H1 (cell line): ENCODE results near the gene CPNE8. TPM values are rescaled to one million over a fixed set of nuclear protein-coding genes. Genes with fewer than 3 reads are reported as not detected.

ENCODE experiments used
- CTCF ChIA-PET: fragments of 300-600 bp; sonication (Branson Sonifier 250); formaldehyde crosslinking; loops from one replicate; lab custom pipeline; 2021; ENCODE audit not compliant: partially characterized antibody; lab: Charles Lee
- POLR2A ChIA-PET: fragments of 300-600 bp; sonication (Branson Sonifier 250); formaldehyde crosslinking; loops from one replicate; lab custom pipeline; 2021; ENCODE audit warnings: inconsistent platforms; ENCODE audit not compliant: partially characterized antibody; lab: Charles Lee
- DNase-seq, 2 experiments: peaks; one replicate each; pipeline versions ENCODE4 v3.0.0 to v3.0.0-alpha.2; 2010 to 2022; ENCODE audit warnings: low spot score in 2 of 2, low read depth in 1 of 2, mixed read lengths in 1 of 2
- FAIRE-seq: peaks from 2 replicates; lab custom pipeline; 2011; peaks lifted over from hg19 to GRCh38; lab: Jason Lieb, UNC
- H2AFZ ChIP-seq: 2 replicates; pipeline ENCODE4 v1.8.1; 2012; ENCODE audit warnings: low read length, inconsistent platforms
- H2AK5ac ChIP-seq: 2 replicates; pipeline ENCODE4 v1.6.1; 2013; ENCODE audit warnings: low read depth, low read length
- H2BK120ac ChIP-seq: replicated peaks from 2 replicates; pipeline ENCODE3; 2013; ENCODE audit warnings: low read depth, low read length, inconsistent platforms
- H2BK12ac ChIP-seq: 2 replicates; pipeline ENCODE4 v1.6.1; 2013; ENCODE audit warnings: low read depth, low read length
- H2BK15ac ChIP-seq: 2 replicates; pipeline ENCODE4 v1.6.1; 2013; ENCODE audit warnings: low read length
- H2BK20ac ChIP-seq: 2 replicates; pipeline ENCODE4 v1.6.1; 2013; ENCODE audit warnings: low read length
- H2BK5ac ChIP-seq: 2 replicates; pipeline ENCODE4 v1.6.1; 2013; ENCODE audit warnings: low read depth, low read length
- H3K14ac ChIP-seq: 2 replicates; pipeline ENCODE4 v1.6.1; 2013; ENCODE audit warnings: inconsistent platforms; ENCODE audit not compliant: insufficient read length
- H3K18ac ChIP-seq: 2 replicates; pipeline ENCODE4 v1.6.1; 2013; ENCODE audit warnings: low read length; ENCODE audit errors: extremely low read depth
- H3K23ac ChIP-seq: 2 replicates; pipeline ENCODE4 v1.6.1; 2013; ENCODE audit warnings: inconsistent platforms; ENCODE audit not compliant: insufficient read length
- H3K23me2 ChIP-seq: 2 replicates; pipeline ENCODE4 v1.6.1; 2013; ENCODE audit warnings: low read depth, low read length
- H3K27ac ChIP-seq: 2 replicates; pipeline ENCODE4 v1.6.1; 2011; ENCODE audit warnings: low read depth, low read length, inconsistent platforms
- H3K27me3 ChIP-seq, 4 experiments: replicated peaks in 1 of 4; 1 replicate in 1 of 4; 2 replicates in 3 of 4; pipeline versions ENCODE4 v1.6.1 to v1.8.1; 2011 to 2013; ENCODE audit warnings: low read length in 3 of 4, mild to moderate bottlenecking in 3 of 4, inconsistent platforms in 2 of 4, mixed read lengths in 2 of 4, moderate library complexity in 1 of 4; ENCODE audit not compliant: control insufficient read depth in 3 of 4, insufficient read depth in 3 of 4; ENCODE audit errors: extremely low read depth in 1 of 4
- H3K36me3 ChIP-seq, 4 experiments: 2 replicates each; pipeline versions ENCODE4 v1.6.1 to v1.8.1; 2011 to 2013; ENCODE audit warnings: mild to moderate bottlenecking in 4 of 4, low read length in 3 of 4, moderate library complexity in 2 of 4, control low read depth in 1 of 4, inconsistent platforms in 1 of 4; ENCODE audit not compliant: insufficient read depth in 4 of 4, control insufficient read depth in 2 of 4
- H3K4ac ChIP-seq: replicated peaks from 2 replicates; pipeline ENCODE3; 2013; ENCODE audit warnings: low read length, low read depth, mixed read lengths, inconsistent platforms; ENCODE audit not compliant: insufficient read length
- H3K4me1 ChIP-seq, 4 experiments: replicated peaks in 1 of 4; 1 replicate in 1 of 4; 2 replicates in 3 of 4; pipeline versions ENCODE4 v1.6.1 to v1.8.1; 2011 to 2013; ENCODE audit warnings: low read length in 3 of 4, inconsistent platforms in 2 of 4, mixed read lengths in 1 of 4; ENCODE audit not compliant: insufficient read depth in 4 of 4, control insufficient read depth in 3 of 4
- H3K4me2 ChIP-seq, 2 experiments: 2 replicates each; pipeline versions ENCODE4 v1.6.1 to v1.8.1; 2011 to 2013; ENCODE audit warnings: low read depth in 2 of 2, low read length in 2 of 2, control low read depth in 1 of 2, inconsistent platforms in 1 of 2, mild to moderate bottlenecking in 1 of 2; ENCODE audit not compliant: insufficient read depth in 1 of 2
- H3K4me3 ChIP-seq, 4 experiments: fragments of 200-600, 300-600 bp in 1 of 4; sonication (generic), shearing (Covaris generic), sonication (Bioruptor Twin) in 1 of 4; 2 replicates each; pipeline versions ENCODE4 v1.5.1 to v1.8.1; 2011 to 2016; ENCODE audit warnings: low read length in 4 of 4, low read depth in 3 of 4, control low read depth in 2 of 4, inconsistent platforms in 2 of 4, mild to moderate bottlenecking in 2 of 4, mixed read lengths in 1 of 4, moderate library complexity in 1 of 4; ENCODE audit not compliant: insufficient read depth in 2 of 4; ENCODE audit errors: extremely low read depth in 1 of 4
- H3K56ac ChIP-seq: replicated peaks from 2 replicates; pipeline ENCODE3; 2013; ENCODE audit warnings: low read depth, mild to moderate bottlenecking, mixed read lengths, low read length, inconsistent platforms; ENCODE audit not compliant: insufficient read length
- H3K79me1 ChIP-seq: 2 replicates; pipeline ENCODE4 v1.6.1; 2013; ENCODE audit warnings: low read depth, low read length, control low read depth
- H3K79me2 ChIP-seq, 2 experiments: 2 replicates each; pipeline versions ENCODE4 v1.6.1 to v1.8.1; 2012 to 2013; ENCODE audit warnings: low read length in 2 of 2, mild to moderate bottlenecking in 2 of 2, inconsistent platforms in 1 of 2; ENCODE audit not compliant: insufficient read depth in 2 of 2, control insufficient read depth in 1 of 2
- H3K9ac ChIP-seq, 4 experiments: replicated peaks in 1 of 4; 1 replicate in 1 of 4; 2 replicates in 3 of 4; pipeline versions ENCODE4 v1.6.1 to v1.8.1; 2011 to 2013; ENCODE audit warnings: low read depth in 3 of 4, low read length in 3 of 4, control low read depth in 2 of 4, mild to moderate bottlenecking in 2 of 4, moderate library complexity in 2 of 4, inconsistent platforms in 1 of 4; ENCODE audit errors: extremely low read depth in 1 of 4
- H3K9me3 ChIP-seq, 2 experiments: 2 replicates each; pipeline versions ENCODE4 v1.6.1 to v1.8.1; 2012 to 2013; ENCODE audit warnings: mild to moderate bottlenecking in 2 of 2, moderate library complexity in 2 of 2, control low read depth in 1 of 2, inconsistent platforms in 1 of 2, low read depth in 1 of 2, low read length in 1 of 2, mixed read lengths in 1 of 2; ENCODE audit not compliant: insufficient read depth in 2 of 2
- H4K20me1 ChIP-seq, 2 experiments: replicated peaks in 1 of 2; 2 replicates each; pipeline versions ENCODE3 to v1.8.1; 2011 to 2013; ENCODE audit warnings: inconsistent platforms in 2 of 2, low read length in 2 of 2, mild to moderate bottlenecking in 1 of 2; ENCODE audit not compliant: insufficient read depth in 2 of 2, control insufficient read depth in 1 of 2
- H4K5ac ChIP-seq: 2 replicates; pipeline ENCODE4 v1.6.1; 2013; ENCODE audit warnings: low read length, low read depth, mixed read lengths, inconsistent platforms; ENCODE audit not compliant: insufficient read length
- H4K8ac ChIP-seq: 2 replicates; pipeline ENCODE4 v1.8.0; 2013; ENCODE audit warnings: mild to moderate bottlenecking, moderate library complexity, low read length, inconsistent platforms; ENCODE audit not compliant: insufficient read depth; ENCODE audit errors: extremely low read depth
- H4K91ac ChIP-seq: replicated peaks from 2 replicates; pipeline ENCODE3; 2013; ENCODE audit warnings: low read length, mixed read lengths, inconsistent platforms; ENCODE audit not compliant: insufficient read length
- BACH1 ChIP-seq: IDR thresholded peaks from 2 replicates; pipeline ENCODE4 v1.6.1; 2012; ENCODE audit warnings: low read length, improper control_type of control experiment
- BRCA1 ChIP-seq: IDR thresholded peaks from 2 replicates; pipeline ENCODE4 v1.6.1; 2012; ENCODE audit warnings: low read depth, low read length, improper control_type of control experiment
- SIX5 ChIP-seq: IDR thresholded peaks from 2 replicates; pipeline ENCODE4 v1.6.1; 2011; ENCODE audit warnings: mild to moderate bottlenecking, low read depth, low read length
- TBP ChIP-seq: IDR thresholded peaks from 2 replicates; pipeline ENCODE4 v1.6.1; 2011; ENCODE audit warnings: low read depth, low read length, improper control_type of control experiment
- YY1 ChIP-seq: IDR thresholded peaks from 2 replicates; pipeline ENCODE4 v1.6.1; 2011; ENCODE audit warnings: low read depth, mild to moderate bottlenecking, low read length
- WGBS, 2 experiments: shearing (Covaris generic) in 1 of 2; methylation state at CpG; one replicate each; pipeline versions ENCODE4 v1.1.6 to v1.1.7; 2013 to 2015; ENCODE audit warnings: low lambda C conversion rate in 2 of 2, mixed read lengths in 2 of 2, inconsistent platforms in 1 of 2, low coverage in 1 of 2, missing lambda C conversion rate in 1 of 2; ENCODE audit not compliant: insufficient replicate concordance in 2 of 2, insufficient coverage in 1 of 2, insufficient read length in 1 of 2; ENCODE audit errors: extremely low coverage in 1 of 2, missing lambda C conversion rate in 1 of 2; 5-methylcytosine and 5-hydroxymethylcytosine counted together
- polyA plus RNA-seq, 7 experiments: library from polyadenylated mRNA; depleted of rRNA in 3 of 7; stranded (reverse) in 5 of 7; unstranded in 2 of 7; fragments of >200 nt in 5 of 7; fragments of 200-250 nt in 2 of 7; gene quantifications; 1 replicate in 5 of 7; 2 replicates in 1 of 7; 4 replicates in 1 of 7; pipeline versions ENCODE4 v1.2.1 to v1.2.3, GENCODE V29; 2011 to 2013; ENCODE audit warnings: missing spikeins in 2 of 7, mixed read lengths in 2 of 7
- total RNA-seq: library from RNA; stranded (reverse); fragmentation: NEBNext Ultra II Directional; extraction: Animal tissue kit (Norgen Biotek cat#: 25700); gene quantifications from 2 replicates; pipeline ENCODE4 v1.2.1, GENCODE V29; 2021

Gene CPNE8
- total and polyA plus RNA-seq, 2 of the 8 experiments (the other 6 are each of a cell fraction or from before 2014, with no cell fraction given), result 2.5 to 6.8 TPM

GRCh38 chr12:38746744-38747143 is 158.6 kb downstream of the CPNE8 start:
- H3K79me1 ChIP-seq, result no peaks in the 10 kb centered on the region
- H3K4me1 ChIP-seq, result peaks cover 0 to 2% (median 0%) of the 10 kb centered on the region in 4 experiments; a peak in 1 of 7 replicates
- H4K5ac ChIP-seq, result no peak overlapping the region
- H2BK12ac ChIP-seq, result no peak overlapping the region
- no peaks in the 10 kb centered on the region for H3K27me3 ChIP-seq
- no peaks in the 10 kb centered on the region for H3K79me2 ChIP-seq
- no peak overlapping the region for H4K91ac ChIP-seq
- no peak overlapping the region for H3K56ac ChIP-seq
- FAIRE-seq (no peak), DNase-seq (no peak)
- no peak overlapping the region for H2BK15ac ChIP-seq
- no peak overlapping the region for H2BK5ac ChIP-seq
- H3K4ac ChIP-seq, result no peak overlapping the region
- H4K20me1 ChIP-seq, result no peaks in the 10 kb centered on the region
- H4K8ac ChIP-seq, result no peak overlapping the region
- H3K18ac ChIP-seq, result no peak overlapping the region
- no peak overlapping the region for H2BK20ac ChIP-seq
- no peak overlapping the region for H3K27ac ChIP-seq
- no peaks in the 10 kb centered on the region for H3K23me2 ChIP-seq
- CTCF ChIA-PET, result no interaction called here
- H2AK5ac ChIP-seq, result no peak overlapping the region
- H2BK120ac ChIP-seq, result no peak overlapping the region
- no peak overlapping the region for H2AFZ ChIP-seq
- no peak overlapping the region for H3K4me3 ChIP-seq
- no peaks in the 10 kb centered on the region for H3K9me3 ChIP-seq
- POLR2A ChIA-PET, result no interaction called here
- H3K14ac ChIP-seq, result no peak overlapping the region
- no peak overlapping the region for H3K9ac ChIP-seq
- WGBS, 2 experiments, result 95% methylated on average over 2 of the region's 2 CpGs; no CpG with 5 or more reads in 1 of the 2 experiments
- TF ChIP-seq YY1, result no peak
- TF ChIP-seq BACH1, result no peak
- TF ChIP-seq SIX5, result no peak
- TF ChIP-seq BRCA1, result no peak
- no peak for TF ChIP-seq TBP
- no peak overlapping the region for H3K23ac ChIP-seq
- H3K4me2 ChIP-seq, result no peak overlapping the region
- no peaks in the 10 kb centered on the region; a peak in 1 of 8 replicates for H3K36me3 ChIP-seq
